CD4-positive, alpha-beta memory T cell (primary cell): Measurements from ENCODE around the gene PCDHGA12. TPM values are rescaled to one million over a fixed set of nuclear protein-coding genes. Genes with fewer than 3 reads are reported as not detected.
"Not testable (repeated sequence)": the region's sequence is repeated elsewhere in the genome, so short reads cannot be mapped to it uniquely, and the experiment has no call there.

Source experiments
- CTCF ChIA-PET: fragments of 350-600 bp; sonication (Branson Sonifier 250); formaldehyde crosslinking; loops from one replicate; lab custom pipeline; 2021; ENCODE audit warnings: inconsistent platforms; ENCODE audit not compliant: partially characterized antibody; lab: Charles Lee
- POLR2A ChIA-PET: fragments of 350-600 bp; sonication (Branson Sonifier 250); formaldehyde crosslinking; loops from one replicate; lab custom pipeline; 2021; ENCODE audit not compliant: partially characterized antibody; lab: Charles Lee
- DNase-seq, 5 donors: peaks; one replicate each; pipeline versions ENCODE4 v3.0.0 to v3.0.0-alpha.2; 2020 to 2022; ENCODE audit warnings: mixed read lengths in 1 of 5
- H3K27ac ChIP-seq: one replicate; pipeline ENCODE4 v1.7.0; 2013; ENCODE audit warnings: low read depth, low read length
- H3K27me3 ChIP-seq: 2 replicates; pipeline ENCODE4 v1.7.0; 2013; ENCODE audit warnings: mild to moderate bottlenecking, low read length, moderate library complexity; ENCODE audit not compliant: insufficient read depth
- H3K36me3 ChIP-seq: 2 replicates; pipeline ENCODE4 v1.7.0; 2013; ENCODE audit warnings: mild to moderate bottlenecking, low read length, moderate library complexity; ENCODE audit not compliant: insufficient read depth
- H3K4me1 ChIP-seq: 2 replicates; pipeline ENCODE4 v1.7.0; 2013; ENCODE audit warnings: mild to moderate bottlenecking, low read length, moderate library complexity; ENCODE audit not compliant: insufficient read depth
- H3K4me3 ChIP-seq, 2 donors: one replicate each; pipeline ENCODE4 v1.7.0; 2013; ENCODE audit warnings: low read length in 2 of 2, mild to moderate bottlenecking in 1 of 2
- H3K9me3 ChIP-seq, 2 donors: one replicate each; pipeline ENCODE4 v1.7.0; 2013; ENCODE audit warnings: low read length in 2 of 2, control low read depth in 1 of 2; ENCODE audit not compliant: control insufficient read depth in 1 of 2
- H3K27ac Mint-ChIP-seq, 7 donors: one replicate each; pipeline ENCODE4 v1.8.0; 2020 to 2021; ENCODE audit warnings: mixed read lengths in 7 of 7, mild to moderate bottlenecking in 6 of 7, inconsistent platforms in 3 of 7, moderate library complexity in 3 of 7
- H3K27me3 Mint-ChIP-seq, 2 donors: one replicate each; pipeline ENCODE4 v1.8.0; 2020 to 2021; ENCODE audit warnings: mixed read lengths in 2 of 2
- H3K36me3 Mint-ChIP-seq, 2 donors: one replicate each; pipeline ENCODE4 v1.8.0; 2020 to 2021; ENCODE audit warnings: mixed read lengths in 2 of 2, inconsistent platforms in 1 of 2, mild to moderate bottlenecking in 1 of 2
- H3K4me1 Mint-ChIP-seq, 4 donors: one replicate each; pipeline ENCODE4 v1.8.0; 2020 to 2021; ENCODE audit warnings: mixed read lengths in 4 of 4, mild to moderate bottlenecking in 1 of 4
- H3K4me3 Mint-ChIP-seq, 8 donors: one replicate each; pipeline ENCODE4 v1.8.0; 2020 to 2021; ENCODE audit warnings: mixed read lengths in 8 of 8, mild to moderate bottlenecking in 7 of 8, moderate library complexity in 6 of 8, inconsistent platforms in 3 of 8
- H3K9me3 Mint-ChIP-seq, 8 donors: one replicate each; pipeline ENCODE4 v1.8.0; 2020 to 2021; ENCODE audit warnings: mixed read lengths in 8 of 8, mild to moderate bottlenecking in 5 of 8, inconsistent platforms in 3 of 8, moderate library complexity in 1 of 8
- intact Hi-C: fragments of 100-400 bp; cut with micrococcal nuclease; formaldehyde crosslinking; loops from one replicate; pipeline ENCODE4 v1.15.1; 2023
- polyA plus RNA-seq, 2 donors: library from polyadenylated mRNA; unstranded; fragments of 300-500 nt; fragmentation: Illumina TruSeq; gene quantifications; one replicate each; pipeline ENCODE4 v1.2.3, GENCODE V29; 2021
- total RNA-seq, 2 experiments: library from RNA; stranded (reverse); gene quantifications; one replicate each; pipeline ENCODE4 v1.2.3, GENCODE V29; 2021

Gene PCDHGA12
- total and polyA plus RNA-seq, 4 experiments from 2014 or later, result 0.11 to 0.17 TPM; not detected in 2

DNA sequence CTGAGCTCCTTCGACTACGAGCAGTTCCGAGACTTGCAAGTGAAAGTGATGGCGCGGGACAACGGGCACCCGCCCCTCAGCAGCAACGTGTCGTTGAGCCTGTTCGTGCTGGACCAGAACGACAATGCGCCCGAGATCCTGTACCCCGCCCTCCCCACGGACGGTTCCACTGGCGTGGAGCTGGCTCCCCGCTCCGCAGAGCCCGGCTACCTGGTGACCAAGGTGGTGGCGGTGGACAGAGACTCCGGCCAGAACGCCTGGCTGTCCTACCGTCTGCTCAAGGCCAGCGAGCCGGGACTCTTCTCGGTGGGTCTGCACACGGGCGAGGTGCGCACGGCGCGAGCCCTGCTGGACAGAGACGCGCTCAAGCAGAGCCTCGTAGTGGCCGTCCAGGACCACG is 2.0 kb downstream of the PCDHGA12 start:
- Mint-ChIP-seq H3K4me1 (peaks cover 5 to 17% (median 6%) of the 10 kb centered on the region in 4 donors), H3K27ac (peak overlapping the region in 1 of 7 donors; percentile 15), H3K36me3 (peaks cover 11 to 17% of the 10 kb centered on the region in 2 donors), H3K4me3 (peak overlapping the region in 1 of 8 donors; percentile 62), H3K27me3 (peaks cover 33 to 42% of the 10 kb centered on the region in 2 donors), H3K9me3 (peaks cover 0 to 63% (median 44%) of the 10 kb centered on the region in 8 donors)
- DNase-seq, intact Hi-C loops, H3K27ac ChIP-seq, H3K4me3 ChIP-seq, H3K4me1 ChIP-seq, CTCF ChIA-PET, H3K36me3 ChIP-seq, POLR2A ChIA-PET, H3K9me3 ChIP-seq: not testable (repeated sequence)
- peaks cover 14% of the 10 kb centered on the region for H3K27me3 ChIP-seq

GRCh38 chr5:141432726-141433125 is 2.4 kb downstream of the PCDHGA12 start:
- H3K27me3 Mint-ChIP-seq, result peaks cover 32 to 42% of the 10 kb centered on the region in 2 donors
- peak overlapping the region in 1 of 8 donors; percentile 8 for H3K4me3 Mint-ChIP-seq
- H3K9me3 ChIP-seq, CTCF ChIA-PET, H3K36me3 ChIP-seq, POLR2A ChIA-PET, H3K4me1 ChIP-seq, H3K4me3 ChIP-seq, H3K27ac ChIP-seq, DNase-seq, intact Hi-C loops: not testable (repeated sequence)
- peaks cover 5 to 17% (median 6%) of the 10 kb centered on the region in 4 donors for H3K4me1 Mint-ChIP-seq
- H3K9me3 Mint-ChIP-seq, result peaks cover 0 to 62% (median 44%) of the 10 kb centered on the region in 8 donors
- H3K27me3 ChIP-seq, result peaks cover 14% of the 10 kb centered on the region
- H3K27ac Mint-ChIP-seq, result peak overlapping the region in 1 of 7 donors; percentile 27
- H3K36me3 Mint-ChIP-seq, result peaks cover 11 to 17% of the 10 kb centered on the region in 2 donors

DNA sequence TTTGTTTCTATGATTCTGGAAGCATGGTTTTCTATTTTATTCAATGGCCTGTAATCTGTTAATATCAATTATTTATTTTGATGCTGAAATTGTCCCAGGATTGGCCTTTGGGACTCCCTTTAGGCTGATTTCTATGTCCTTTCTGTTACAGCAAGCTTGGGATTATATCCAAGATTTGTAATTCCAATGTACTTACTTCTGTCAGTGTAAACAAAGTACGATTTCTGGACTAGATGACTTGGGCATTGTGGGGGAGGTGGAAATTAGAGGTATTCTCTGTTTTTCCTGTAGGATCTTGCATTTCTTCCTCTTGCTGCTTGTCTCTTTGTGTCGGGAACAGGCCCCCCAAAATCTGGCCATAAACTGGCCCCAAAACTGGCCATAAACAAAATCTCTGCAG is 3.7 kb downstream of the PCDHGA12 start:
- peaks cover 5 to 17% (median 6%) of the 10 kb centered on the region in 4 donors for H3K4me1 Mint-ChIP-seq
- Histone ChIP-seq H3K4me1 (no peaks in the 10 kb centered on the region), H3K9me3 (peaks cover 0 to 5% of the 10 kb centered on the region in 2 donors), H3K27me3 (peaks cover 14% of the 10 kb centered on the region), H3K36me3 (no peaks in the 10 kb centered on the region), H3K27ac (no peak overlapping the region), H3K4me3 (no peak overlapping the region)
- DNase-seq, result no peak
- H3K27me3 Mint-ChIP-seq, result peaks cover 28 to 36% of the 10 kb centered on the region in 2 donors
- H3K9me3 Mint-ChIP-seq, result peaks cover 0 to 53% (median 37%) of the 10 kb centered on the region in 8 donors
- POLR2A ChIA-PET, result no interaction called here
- H3K36me3 Mint-ChIP-seq, result peaks cover 8 to 14% of the 10 kb centered on the region in 2 donors
- peak overlapping the region in 1 of 8 donors; percentile 25 for H3K4me3 Mint-ChIP-seq
- intact Hi-C loops, result no loop called here
- CTCF ChIA-PET, result no interaction called here
- H3K27ac Mint-ChIP-seq, result no peak overlapping the region

DNA sequence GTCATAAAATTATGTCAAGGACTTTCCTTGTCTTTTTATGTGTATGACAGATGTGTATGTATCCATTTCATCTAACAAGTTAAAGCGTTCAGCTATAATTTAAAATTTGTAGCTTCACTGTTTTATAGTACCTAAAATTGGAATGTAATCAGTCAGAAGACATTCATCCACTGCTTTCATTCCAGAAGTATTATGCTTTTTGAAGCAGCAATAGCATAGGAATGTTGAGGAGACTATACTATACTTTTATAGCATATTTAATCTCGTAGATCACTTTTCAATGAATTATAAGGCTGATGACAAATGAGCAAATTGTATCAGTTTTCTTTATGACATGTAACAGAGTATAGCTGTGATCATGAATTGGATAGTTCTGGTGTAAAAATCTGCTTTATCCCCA is 6.9 kb downstream of the PCDHGA12 start:
- no peak overlapping the region for H3K27ac Mint-ChIP-seq

DNA sequence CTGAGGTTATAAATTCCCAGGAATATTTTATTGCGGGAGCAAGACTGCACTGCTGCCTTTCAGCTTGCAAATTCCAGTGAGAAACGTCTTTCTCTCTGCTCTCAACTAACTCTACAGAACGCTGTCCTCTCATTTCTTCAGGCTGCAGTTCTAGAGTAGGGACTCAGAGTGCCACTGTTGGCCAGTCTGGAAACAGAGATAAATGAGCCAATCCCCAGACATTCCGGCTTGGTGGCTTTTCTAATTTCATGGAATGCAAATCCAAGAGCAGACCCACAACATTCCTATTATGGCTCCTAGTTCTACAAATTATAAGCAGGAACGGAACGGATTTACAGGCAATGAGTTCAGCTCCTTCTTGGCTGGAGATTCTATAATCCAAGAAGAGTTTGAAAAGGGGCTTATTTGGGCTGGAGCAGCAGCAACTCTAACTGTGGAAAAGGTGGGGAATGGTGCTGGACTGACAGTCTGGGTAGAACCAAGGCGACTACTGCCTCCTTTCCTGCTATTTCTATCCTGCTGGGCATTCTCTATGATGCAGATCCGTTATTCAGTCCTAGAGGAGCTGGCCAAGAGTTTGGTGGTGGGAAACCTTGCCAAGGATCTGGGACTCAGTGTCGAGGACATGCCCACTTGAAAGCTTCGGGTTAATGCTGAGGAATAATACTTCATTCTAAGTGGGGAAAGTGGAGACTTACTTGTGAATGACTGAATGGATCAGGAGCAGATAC is 9.3 kb downstream of the PCDHGA12 start:
- Mint-ChIP-seq H3K36me3 (peaks cover 0 to 4% of the 10 kb centered on the region in 2 donors), H3K9me3 (peaks cover 0 to 24% (median 8%) of the 10 kb centered on the region in 8 donors), H3K4me1 (no peaks in the 10 kb centered on the region), H3K27ac (no peak overlapping the region), H3K4me3 (no peak overlapping the region), H3K27me3 (peaks cover 15 to 24% of the 10 kb centered on the region in 2 donors)
- Histone ChIP-seq H3K27ac (no peak overlapping the region), H3K9me3 (no peaks in the 10 kb centered on the region), H3K36me3 (no peaks in the 10 kb centered on the region), H3K4me3 (no peak overlapping the region), H3K4me1 (no peaks in the 10 kb centered on the region), H3K27me3 (peaks cover 7% of the 10 kb centered on the region)
- no peak for DNase-seq
- intact Hi-C loops, result no loop called here
- ChIA-PET POLR2A (no interaction called here), CTCF (interaction anchor here (1.5 kb wide), 1 partner anchor 10 kb away, joined by 4 read pairs; the partner anchor contains the start of gene PCDHGA12)

More for the DNA sequence above, 6.9 kb downstream of the PCDHGA12 start:
- Histone ChIP-seq H3K4me3 (no peak overlapping the region), H3K9me3 (no peaks in the 10 kb centered on the region), H3K27me3 (peaks cover 11% of the 10 kb centered on the region), H3K27ac (no peak overlapping the region), H3K36me3 (no peaks in the 10 kb centered on the region), H3K4me1 (no peaks in the 10 kb centered on the region)
- Mint-ChIP-seq H3K36me3 (peaks cover 1 to 3% of the 10 kb centered on the region in 2 donors), H3K4me1 (peaks cover 0 to under 1% (median 0%) of the 10 kb centered on the region in 4 donors), H3K9me3 (peaks cover 0 to 41% (median 23%) of the 10 kb centered on the region in 8 donors), H3K4me3 (no peak overlapping the region), H3K27me3 (peaks cover 23 to 28% of the 10 kb centered on the region in 2 donors)
- ChIA-PET POLR2A (no interaction called here), CTCF (interaction anchor here (1.1 kb wide), 1 partner anchor 76 kb away, joined by 5 read pairs; no protein-coding TSS in a partner anchor)
- DNase-seq, result no peak
- intact Hi-C loops, result no loop called here

- ChIA-PET POLR2A (no interaction called here), CTCF (interaction anchor here (1.5 kb wide), 1 partner anchor 10 kb away, joined by 4 read pairs; the partner anchor contains the start of gene PCDHGA12)
- H3K36me3 Mint-ChIP-seq, result peaks cover 0 to 4% of the 10 kb centered on the region in 2 donors
- Histone ChIP-seq H3K27ac (no peak overlapping the region), H3K4me1 (no peaks in the 10 kb centered on the region), H3K27me3 (peaks cover 7% of the 10 kb centered on the region), H3K36me3 (no peaks in the 10 kb centered on the region), H3K4me3 (no peak overlapping the region), H3K9me3 (no peaks in the 10 kb centered on the region)
- no peak overlapping the region for H3K4me3 Mint-ChIP-seq
- peaks cover 0 to 20% (median 7%) of the 10 kb centered on the region in 8 donors for H3K9me3 Mint-ChIP-seq
- no peak for DNase-seq
- intact Hi-C loops, result no loop called here
- peaks cover 14 to 25% of the 10 kb centered on the region in 2 donors for H3K27me3 Mint-ChIP-seq
- H3K27ac Mint-ChIP-seq, result no peak overlapping the region
- no peaks in the 10 kb centered on the region for H3K4me1 Mint-ChIP-seq
Observed at GRCh38 chr5:141440341-141440740, 10.0 kb downstream of the PCDHGA12 start.

- DNase-seq, result no peak
- Histone ChIP-seq H3K36me3 (no peaks in the 10 kb centered on the region), H3K9me3 (no peaks in the 10 kb centered on the region), H3K4me1 (no peaks in the 10 kb centered on the region), H3K27ac (no peak overlapping the region), H3K27me3 (peaks cover 7% of the 10 kb centered on the region), H3K4me3 (no peak overlapping the region)
- no peak overlapping the region for H3K4me3 Mint-ChIP-seq
- peaks cover 12 to 28% of the 10 kb centered on the region in 2 donors for H3K27me3 Mint-ChIP-seq
- CTCF ChIA-PET, result no interaction called here
- no peaks in the 10 kb centered on the region for H3K4me1 Mint-ChIP-seq
- peaks cover 0 to 4% of the 10 kb centered on the region in 2 donors for H3K36me3 Mint-ChIP-seq
- intact Hi-C loops, result no loop called here
- H3K9me3 Mint-ChIP-seq, result peaks cover 0 to 18% (median 7%) of the 10 kb centered on the region in 8 donors
- POLR2A ChIA-PET, result no interaction called here
- no peak overlapping the region for H3K27ac Mint-ChIP-seq
Observed at GRCh38 chr5:141441571-141442170, 11.4 kb downstream of the PCDHGA12 start.
